SK-N-SH (cell line): ENCODE data around the gene NIPAL1. TPM values are rescaled to one million over a fixed set of nuclear protein-coding genes. Genes with fewer than 3 reads are reported as not detected.

Source experiments
- CTCF ChIA-PET: fragments of 300-600, 350-600 bp; formaldehyde crosslinking; extraction: SDS; loops from one replicate; lab custom pipeline; 2021; lab: Yijun Ruan, JAX
- POLR2A ChIA-PET: fragments of 350-600 bp; sonication (Branson Sonifier 250); formaldehyde crosslinking; extraction: SDS; loops from one replicate; lab custom pipeline; 2020; ENCODE audit warnings: antibody characterized with exemption, inconsistent platforms; lab: Yijun Ruan, JAX
- DNase-seq: peaks from one replicate; pipeline ENCODE4 v3.0.0; 2012
- H2AFZ ChIP-seq: fragments of 200-600 bp; sonication (generic); 2 replicates; pipeline ENCODE4 v1.8.1; 2016; ENCODE audit warnings: antibody characterized with exemption, mild to moderate bottlenecking, low read depth
- H3F3A ChIP-seq: fragments of 200-600 bp; sonication (generic); replicated peaks from 2 replicates; pipeline ENCODE3; 2016; ENCODE audit warnings: antibody characterized with exemption, mild to moderate bottlenecking; ENCODE audit not compliant: insufficient read depth
- H3K27ac ChIP-seq, 2 experiments: fragments of 200-500 bp in 1 of 2; fragments of 200-600 bp in 1 of 2; sonication (Bioruptor generic) in 1 of 2; sonication (generic), shearing (Covaris generic) in 1 of 2; 2 replicates each; pipeline versions ENCODE4 v1.5.1 to v1.6.1; 2014 to 2016; ENCODE audit warnings: low read depth in 2 of 2, inconsistent platforms in 1 of 2, low read length in 1 of 2, mild to moderate bottlenecking in 1 of 2, mixed read lengths in 1 of 2
- H3K27me3 ChIP-seq: fragments of 200-600 bp; sonication (generic), shearing (Covaris generic); 2 replicates; pipeline ENCODE4 v1.6.1; 2016; ENCODE audit warnings: mixed run types; ENCODE audit not compliant: insufficient read depth
- H3K36me3 ChIP-seq, 2 experiments: fragments of 200-500 bp in 1 of 2; fragments of 200-600 bp in 1 of 2; sonication (Bioruptor generic) in 1 of 2; sonication (generic) in 1 of 2; replicated peaks in 1 of 2; 2 replicates each; pipeline versions ENCODE3 to v1.5.1; 2014 to 2016; ENCODE audit warnings: low read length in 1 of 2, mild to moderate bottlenecking in 1 of 2; ENCODE audit not compliant: insufficient read depth in 2 of 2, control insufficient read depth in 1 of 2
- H3K4me1 ChIP-seq, 2 experiments: fragments of 200-500 bp in 1 of 2; fragments of 200-600 bp in 1 of 2; sonication (Bioruptor generic) in 1 of 2; sonication (generic), shearing (Covaris generic) in 1 of 2; 2 replicates each; pipeline versions ENCODE4 v1.5.1 to v1.6.1; 2014 to 2016; ENCODE audit warnings: low read depth in 1 of 2, low read length in 1 of 2, mixed run types in 1 of 2; ENCODE audit not compliant: insufficient read depth in 2 of 2, control insufficient read depth in 1 of 2
- H3K4me2 ChIP-seq: fragments of 200-600 bp; sonication (generic), shearing (Covaris generic); 2 replicates; pipeline ENCODE4 v1.6.1; 2017; ENCODE audit warnings: mixed run types
- H3K4me3 ChIP-seq, 2 experiments: fragments of 200-500 bp in 1 of 2; fragments of 200-600 bp in 1 of 2; sonication (Bioruptor generic) in 1 of 2; sonication (generic), shearing (Covaris generic) in 1 of 2; 2 replicates each; pipeline versions ENCODE4 v1.5.1 to v1.8.1; 2014 to 2016; ENCODE audit warnings: low read depth in 2 of 2, inconsistent platforms in 1 of 2, low read length in 1 of 2, mild to moderate bottlenecking in 1 of 2, mixed read lengths in 1 of 2, moderate library complexity in 1 of 2
- H3K79me2 ChIP-seq: fragments of 200-600 bp; sonication (generic); 2 replicates; pipeline ENCODE4 v1.8.1; 2017; ENCODE audit warnings: mild to moderate bottlenecking; ENCODE audit not compliant: insufficient read depth
- H3K9ac ChIP-seq: fragments of 200-600 bp; sonication (generic); 2 replicates; pipeline ENCODE4 v1.6.1; 2017; ENCODE audit warnings: mixed run types
- H3K9me2 ChIP-seq: fragments of 200-600 bp; sonication (generic); 2 replicates; pipeline ENCODE4 v1.6.1; 2017; ENCODE audit warnings: mixed run types
- H3K9me3 ChIP-seq: fragments of 200-600 bp; sonication (generic); 2 replicates; pipeline ENCODE4 v1.6.1; 2017; ENCODE audit warnings: mixed run types, mild to moderate bottlenecking, moderate library complexity
- H4K20me1 ChIP-seq: fragments of 200-600 bp; sonication (generic); 2 replicates; pipeline ENCODE4 v1.6.1; 2017; ENCODE audit warnings: mild to moderate bottlenecking, mixed run types; ENCODE audit not compliant: insufficient read depth
- CHD2 ChIP-seq: fragments of 150-350 bp; IDR thresholded peaks from 2 replicates; pipeline ENCODE4 v1.6.1; 2018; ENCODE audit warnings: low read length; ENCODE audit not compliant: partially characterized antibody
- FOXM1 ChIP-seq: IDR thresholded peaks from 2 replicates; pipeline ENCODE4 v1.4.0; 2012; ENCODE audit warnings: low read depth, mild to moderate bottlenecking
- IRF3 ChIP-seq: fragments of 150-350 bp; IDR thresholded peaks from 2 replicates; pipeline ENCODE4 v1.6.1; 2016; ENCODE audit warnings: mild to moderate bottlenecking, low read depth, low read length
- PBX3 ChIP-seq: IDR thresholded peaks from 2 replicates; pipeline ENCODE4; 2012
- POLR2AphosphoS5 ChIP-seq: IDR thresholded peaks from 2 replicates; pipeline ENCODE4 v1.6.1; 2012; ENCODE audit warnings: low read depth, low read length
- RAD21 ChIP-seq: IDR thresholded peaks from 2 replicates; pipeline ENCODE4 v1.6.1; 2012; ENCODE audit warnings: mild to moderate bottlenecking, low read length
- TCF12 ChIP-seq: IDR thresholded peaks from 2 replicates; pipeline ENCODE4 v1.4.0; 2012
- WGBS: methylation state at CpG from one replicate; pipeline ENCODE4 v1.1.6; 2017; ENCODE audit warnings: low lambda C conversion rate; 5-methylcytosine and 5-hydroxymethylcytosine counted together
- polyA plus RNA-seq, 3 experiments: library from polyadenylated mRNA; depleted of rRNA; stranded (reverse); fragments of >200 nt; gene quantifications; 2 replicates each; pipeline ENCODE4 v1.2.3, GENCODE V29; 2012
- TF ChIP-seq, protein P1 (sequence below): IDR thresholded peaks from 2 replicates; pipeline ENCODE4 v1.4.0; 2012; ENCODE audit warnings: low read depth
- TF ChIP-seq, protein P2 (sequence below): fragments of 200-600 bp; sonication (generic); IDR thresholded peaks from 2 replicates; pipeline ENCODE4 v1.6.1; 2017; ENCODE audit warnings: antibody characterized with exemption, mild to moderate bottlenecking, moderate library complexity
- TF ChIP-seq, protein P3 (sequence below): IDR thresholded peaks from 2 replicates; pipeline ENCODE4 v1.4.0; 2012; ENCODE audit warnings: low read depth, borderline replicate concordance

NIPAL1 gene
- polyA plus RNA-seq, 1 of the 3 experiments (the other 2 are of a cell fraction): 1.8 TPM

GRCh38 chr4:48033825-48034413 lies 17.3 kb downstream of the NIPAL1 start:
- POLR2A ChIA-PET: no interaction called here
- 69% methylated on average over 1 of the region's 1 CpG for WGBS

More at GRCh38 chr4:48033825-48034413, 17.3 kb downstream of the NIPAL1 start:
- DNase-seq: peak; percentile 40
- Histone ChIP-seq H3K79me2 (no peaks in the 10 kb centered on the region), H3K27me3 (no peaks in the 10 kb centered on the region), H3F3A (no peaks in the 10 kb centered on the region), H3K36me3 (no peaks in the 10 kb centered on the region), H3K9me3 (no peaks in the 10 kb centered on the region), H3K4me3 (no peak overlapping the region), H3K4me2 (no peak overlapping the region), H4K20me1 (no peaks in the 10 kb centered on the region), H2AFZ (no peak overlapping the region), H3K4me1 (no peaks in the 10 kb centered on the region), H3K9ac (no peak overlapping the region)
- CTCF ChIA-PET: interaction anchor here (0.6 to 4.4 kb wide), 13 partner anchors 8 to 365 kb away, joined by 3 to 19 read pairs (median 4); partner anchors contain the start of genes CNGA1 and NIPAL1
- TF ChIP-seq TCF12 (no peak), IRF3 (no peak), CHD2 (no peak), FOXM1 (no peak), RAD21 (peak; percentile 36), PBX3 (peak; percentile 52; the same call in 1 of the 2 replicates), POLR2AphosphoS5 (no peak)
- TF ChIP-seq, protein P1, sequence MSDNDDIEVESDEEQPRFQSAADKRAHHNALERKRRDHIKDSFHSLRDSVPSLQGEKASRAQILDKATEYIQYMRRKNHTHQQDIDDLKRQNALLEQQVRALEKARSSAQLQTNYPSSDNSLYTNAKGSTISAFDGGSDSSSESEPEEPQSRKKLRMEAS: no peak
- TF ChIP-seq, protein P2, sequence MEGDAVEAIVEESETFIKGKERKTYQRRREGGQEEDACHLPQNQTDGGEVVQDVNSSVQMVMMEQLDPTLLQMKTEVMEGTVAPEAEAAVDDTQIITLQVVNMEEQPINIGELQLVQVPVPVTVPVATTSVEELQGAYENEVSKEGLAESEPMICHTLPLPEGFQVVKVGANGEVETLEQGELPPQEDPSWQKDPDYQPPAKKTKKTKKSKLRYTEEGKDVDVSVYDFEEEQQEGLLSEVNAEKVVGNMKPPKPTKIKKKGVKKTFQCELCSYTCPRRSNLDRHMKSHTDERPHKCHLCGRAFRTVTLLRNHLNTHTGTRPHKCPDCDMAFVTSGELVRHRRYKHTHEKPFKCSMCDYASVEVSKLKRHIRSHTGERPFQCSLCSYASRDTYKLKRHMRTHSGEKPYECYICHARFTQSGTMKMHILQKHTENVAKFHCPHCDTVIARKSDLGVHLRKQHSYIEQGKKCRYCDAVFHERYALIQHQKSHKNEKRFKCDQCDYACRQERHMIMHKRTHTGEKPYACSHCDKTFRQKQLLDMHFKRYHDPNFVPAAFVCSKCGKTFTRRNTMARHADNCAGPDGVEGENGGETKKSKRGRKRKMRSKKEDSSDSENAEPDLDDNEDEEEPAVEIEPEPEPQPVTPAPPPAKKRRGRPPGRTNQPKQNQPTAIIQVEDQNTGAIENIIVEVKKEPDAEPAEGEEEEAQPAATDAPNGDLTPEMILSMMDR: peak; percentile 65
- TF ChIP-seq, protein P3, sequence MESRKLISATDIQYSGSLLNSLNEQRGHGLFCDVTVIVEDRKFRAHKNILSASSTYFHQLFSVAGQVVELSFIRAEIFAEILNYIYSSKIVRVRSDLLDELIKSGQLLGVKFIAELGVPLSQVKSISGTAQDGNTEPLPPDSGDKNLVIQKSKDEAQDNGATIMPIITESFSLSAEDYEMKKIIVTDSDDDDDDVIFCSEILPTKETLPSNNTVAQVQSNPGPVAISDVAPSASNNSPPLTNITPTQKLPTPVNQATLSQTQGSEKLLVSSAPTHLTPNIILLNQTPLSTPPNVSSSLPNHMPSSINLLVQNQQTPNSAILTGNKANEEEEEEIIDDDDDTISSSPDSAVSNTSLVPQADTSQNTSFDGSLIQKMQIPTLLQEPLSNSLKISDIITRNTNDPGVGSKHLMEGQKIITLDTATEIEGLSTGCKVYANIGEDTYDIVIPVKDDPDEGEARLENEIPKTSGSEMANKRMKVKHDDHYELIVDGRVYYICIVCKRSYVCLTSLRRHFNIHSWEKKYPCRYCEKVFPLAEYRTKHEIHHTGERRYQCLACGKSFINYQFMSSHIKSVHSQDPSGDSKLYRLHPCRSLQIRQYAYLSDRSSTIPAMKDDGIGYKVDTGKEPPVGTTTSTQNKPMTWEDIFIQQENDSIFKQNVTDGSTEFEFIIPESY: no peak
- TF ChIP-seq, all 33 proteins: peak for 3
- no peak overlapping the region for H3K27ac ChIP-seq
- no peaks in the 10 kb centered on the region for H3K9me2 ChIP-seq
